Forelimb muscle (tissue), 1 donor: ENCODE results near the gene KCND3. TPM values are rescaled to one million over a fixed set of nuclear protein-coding genes. Genes with fewer than 3 reads are reported as not detected.
"Not testable (repeated sequence)": the region's sequence is repeated elsewhere in the genome, so short reads cannot be mapped to it uniquely, and the experiment has no call there.

Source experiments
- DNase-seq: peaks from one replicate; pipeline ENCODE4 v3.0.0-alpha.2; 2013; ENCODE audit warnings: low read depth
- polyA plus RNA-seq: library from polyadenylated mRNA; unstranded; fragments of 120-200 nt; gene quantifications from one replicate; pipeline ENCODE4 v1.2.1, GENCODE V29; 2013; ENCODE audit not compliant: insufficient read length

The KCND3 gene
- polyA plus RNA-seq, 1 donor = 1.5 TPM

DNA sequence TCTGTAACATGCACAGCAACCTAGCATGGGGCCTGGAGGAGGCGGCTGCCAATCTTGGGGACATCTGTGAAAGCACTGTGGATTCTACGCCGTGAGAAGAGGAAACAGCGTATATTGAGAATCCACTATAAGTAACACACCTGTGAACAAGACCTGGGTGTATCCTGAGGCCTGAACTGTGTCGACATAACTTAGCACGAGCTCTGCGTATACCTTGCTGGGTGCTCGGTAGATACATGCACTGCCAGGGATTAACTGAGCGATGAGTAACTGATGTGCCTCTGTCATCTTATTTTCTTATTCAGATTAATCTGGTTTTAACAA is 175.2 kb downstream of the KCND3 start:
- DNase-seq = no peak

DNA sequence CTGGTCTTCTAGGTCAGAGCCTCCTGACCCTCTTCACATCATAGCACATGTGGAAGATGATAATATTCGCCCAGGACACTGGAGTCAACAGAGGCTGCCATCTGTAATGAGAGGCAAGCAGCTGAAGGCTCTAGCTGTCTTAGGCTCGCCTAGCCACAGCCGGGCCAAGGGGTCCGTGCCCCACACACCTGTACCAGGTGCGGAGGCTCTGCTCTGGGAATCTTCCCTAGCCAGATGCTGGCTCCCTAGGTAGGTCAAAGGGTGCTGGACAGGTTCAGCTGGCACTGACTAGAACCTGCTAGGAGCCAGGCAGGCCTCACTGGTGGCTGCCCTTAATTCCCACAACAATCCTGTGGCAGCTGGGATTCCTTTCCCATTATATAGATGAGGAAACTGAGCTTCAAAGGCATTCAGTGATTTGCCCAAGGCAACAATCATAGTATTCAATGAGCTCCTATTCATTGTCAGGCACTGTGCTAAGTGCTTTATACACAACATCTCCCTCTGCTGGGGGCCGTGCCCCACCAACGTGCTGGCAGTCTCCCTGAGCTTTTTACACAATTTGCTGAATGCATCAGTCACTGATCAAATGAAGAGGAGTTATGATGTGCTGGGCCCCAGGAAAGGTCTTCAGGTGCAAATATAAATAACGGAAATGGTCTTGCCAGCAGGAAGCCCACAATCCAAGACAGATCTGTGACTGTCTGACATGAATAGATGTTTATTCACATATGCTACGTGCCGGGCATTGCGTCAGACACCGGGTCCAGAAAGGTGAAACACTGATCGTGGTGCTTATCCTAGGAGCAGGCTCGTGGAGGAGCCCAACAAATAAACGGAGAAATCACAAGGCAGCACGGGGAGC is 175.8 kb downstream of the KCND3 start:
- DNase-seq = no peak

DNA sequence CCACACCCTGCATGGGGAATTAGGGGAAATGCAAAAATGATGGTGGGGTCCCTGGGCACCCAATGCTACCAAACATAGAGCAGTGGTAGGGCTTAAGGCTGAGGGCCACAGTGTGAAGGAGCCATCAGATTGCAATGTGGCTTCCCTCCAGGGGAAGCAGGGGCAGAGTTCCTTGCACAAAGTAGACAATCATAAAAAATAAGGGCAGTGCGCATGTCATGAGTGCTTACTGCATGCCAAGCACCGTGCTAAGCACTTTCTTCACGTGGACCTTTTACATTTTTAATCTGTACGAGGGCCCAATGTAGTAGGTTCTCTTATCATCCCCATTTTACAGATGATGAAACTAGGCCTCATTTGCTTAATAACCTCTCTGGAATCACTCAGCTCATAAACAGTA is 177.2 kb downstream of the KCND3 start:
- no peak for DNase-seq

DNA sequence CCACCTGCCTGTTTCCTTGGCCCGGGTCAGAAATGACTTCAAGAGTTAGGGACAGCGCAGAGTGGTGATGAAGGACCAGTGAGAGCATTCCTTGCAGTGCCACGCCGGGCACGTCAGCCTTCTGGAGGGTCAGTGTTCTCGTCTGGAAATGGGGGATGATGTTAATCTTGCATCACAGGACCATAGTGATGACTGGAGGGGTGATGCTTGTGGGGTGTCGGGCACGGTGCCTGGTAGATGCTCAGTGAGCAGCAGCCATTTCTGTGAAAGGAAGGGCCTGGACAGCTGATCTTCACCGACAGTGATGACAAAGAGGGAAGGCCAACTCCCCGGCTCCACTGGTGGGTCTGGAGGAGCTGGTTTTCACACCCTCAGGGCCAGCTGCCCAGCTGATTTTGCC is 177.6 kb downstream of the KCND3 start:
- DNase-seq = no peak

DNA sequence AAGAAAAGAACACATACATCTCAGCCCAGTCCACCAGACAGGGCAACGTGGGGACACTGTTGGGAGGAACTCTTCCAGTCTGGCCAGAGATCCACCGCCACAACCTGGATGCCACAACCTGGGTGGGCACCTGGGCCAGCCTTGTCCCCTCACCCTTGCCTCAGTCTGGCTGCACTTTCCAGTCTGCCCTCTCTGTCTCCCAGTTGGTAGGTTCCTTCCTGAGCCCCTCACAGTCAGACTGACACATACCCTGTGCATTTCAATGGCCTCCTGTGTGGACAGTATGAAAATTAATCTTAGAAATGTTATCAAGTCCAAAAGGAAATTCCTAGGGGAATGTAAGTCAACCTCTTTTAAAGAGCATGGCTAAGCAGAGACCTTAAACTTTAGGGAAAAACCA is 184.2 kb downstream of the KCND3 start:
- DNase-seq = no peak

DNA sequence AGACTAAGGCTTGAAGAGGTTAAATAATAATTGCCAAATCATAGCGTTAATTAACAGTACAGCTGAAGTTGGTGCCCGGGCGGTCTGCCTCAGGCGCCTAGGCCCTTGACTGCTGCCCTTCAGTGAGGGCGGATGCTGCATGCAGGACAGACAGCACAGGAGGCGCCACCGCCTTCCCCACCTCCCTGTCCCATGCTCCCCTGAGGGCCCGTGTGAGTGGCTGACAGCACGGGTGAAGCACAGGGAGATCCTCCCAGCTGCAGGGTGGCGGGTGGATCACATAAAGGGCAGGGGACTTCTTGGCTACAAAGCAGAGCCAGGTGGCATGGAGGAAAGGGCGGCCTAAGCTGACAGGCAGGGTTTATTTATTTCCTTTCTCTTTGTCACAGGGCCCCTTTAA is 184.7 kb downstream of the KCND3 start:
- DNase-seq = no peak

DNA sequence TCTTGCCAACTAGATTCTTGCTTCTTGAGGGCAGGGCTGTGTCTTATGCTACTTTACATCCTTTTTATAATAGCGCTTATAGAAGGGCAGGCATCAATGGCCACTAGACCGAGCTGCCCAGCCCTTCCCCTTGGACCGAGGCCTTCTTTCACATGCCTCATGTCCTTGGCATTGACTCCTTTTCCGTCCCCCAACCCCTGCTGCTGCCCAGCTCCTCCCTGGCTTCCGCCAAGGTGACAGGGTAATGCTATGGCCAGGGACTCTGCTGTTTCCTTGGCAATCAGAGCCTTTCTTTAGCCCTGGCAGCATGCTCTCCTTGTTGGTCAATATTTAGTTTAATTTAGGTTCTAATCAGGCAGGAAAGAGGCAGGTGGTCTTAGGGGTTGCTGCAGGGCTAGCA is 185.5 kb downstream of the KCND3 start:
- no peak for DNase-seq

DNA sequence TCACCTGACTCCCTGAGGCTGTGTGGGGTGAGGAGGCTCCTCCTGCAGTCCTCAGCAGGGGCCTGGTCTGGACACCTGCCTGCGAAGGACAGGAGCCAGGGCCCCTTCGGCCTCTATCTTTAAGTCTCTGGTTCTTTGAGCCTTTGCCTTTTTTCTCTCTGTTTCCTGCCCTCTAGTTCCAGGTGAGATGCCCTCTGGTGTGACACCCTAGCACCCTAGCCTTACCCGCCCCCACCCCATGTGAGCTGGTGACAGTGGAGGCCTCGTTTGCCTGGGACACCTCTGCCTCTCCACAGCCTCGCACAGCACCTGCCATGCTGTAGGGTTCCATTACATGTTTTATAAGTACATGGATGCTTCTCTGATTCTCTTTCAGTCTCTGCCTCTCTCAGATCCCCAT is 186.5 kb downstream of the KCND3 start:
- DNase-seq = no peak

DNA sequence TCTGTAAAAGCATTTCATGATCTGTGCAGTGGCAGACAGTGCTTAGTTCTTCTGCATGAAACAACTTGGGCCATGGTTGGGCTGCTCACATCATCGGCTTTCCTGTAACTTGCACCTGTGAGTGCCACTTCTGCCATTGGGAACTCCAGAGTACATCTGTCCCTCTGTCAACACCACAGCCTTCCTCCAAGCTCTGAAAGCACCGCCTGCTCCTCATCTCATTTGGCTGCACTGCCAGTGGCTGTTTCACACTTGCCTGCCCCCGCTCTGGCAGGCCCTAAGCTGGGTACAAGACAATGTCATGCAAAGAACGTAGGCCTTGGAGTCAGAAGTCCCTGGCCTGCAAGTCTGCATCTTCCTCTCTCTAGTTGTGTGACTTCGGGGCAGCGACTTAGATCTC is 187.4 kb downstream of the KCND3 start:
- no peak for DNase-seq

DNA sequence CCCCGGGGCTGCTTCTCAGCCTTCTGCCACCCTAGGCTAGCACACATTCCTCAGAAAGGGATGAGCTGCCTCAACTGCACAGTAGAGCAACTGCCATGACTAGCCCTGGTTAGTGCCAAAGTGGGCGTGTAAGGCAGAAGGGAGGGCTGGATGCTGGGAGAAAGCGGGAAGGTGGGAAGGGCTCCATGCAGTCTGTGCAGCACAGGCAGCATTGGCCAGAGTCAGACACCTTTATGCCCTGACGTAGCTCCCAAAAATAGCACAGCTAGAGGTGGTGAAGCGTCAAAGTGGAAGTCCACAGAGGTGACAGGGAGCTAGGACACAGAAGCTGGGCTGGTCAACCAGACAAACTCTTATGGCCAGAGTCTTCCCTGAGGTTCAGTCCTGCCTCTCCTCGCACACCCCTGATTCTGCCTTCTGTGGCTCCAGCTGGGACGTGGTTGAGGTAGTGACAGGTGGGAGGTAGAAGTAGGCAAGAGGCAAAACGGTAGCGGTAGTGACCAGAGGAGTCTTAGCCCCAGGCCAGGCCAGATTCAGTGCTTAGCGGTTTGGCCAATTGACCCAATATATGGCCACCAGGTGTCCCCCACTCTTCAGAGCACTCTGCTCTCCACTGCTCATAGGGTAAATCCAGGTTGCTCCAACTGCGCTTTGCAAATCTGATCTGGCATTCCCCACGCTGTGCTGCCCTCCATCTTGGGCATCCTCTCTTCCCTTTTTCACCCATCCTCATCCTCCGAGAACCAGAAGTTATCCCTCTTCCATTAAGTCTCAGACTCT is 188.2 kb downstream of the KCND3 start:
- no peak for DNase-seq

DNA sequence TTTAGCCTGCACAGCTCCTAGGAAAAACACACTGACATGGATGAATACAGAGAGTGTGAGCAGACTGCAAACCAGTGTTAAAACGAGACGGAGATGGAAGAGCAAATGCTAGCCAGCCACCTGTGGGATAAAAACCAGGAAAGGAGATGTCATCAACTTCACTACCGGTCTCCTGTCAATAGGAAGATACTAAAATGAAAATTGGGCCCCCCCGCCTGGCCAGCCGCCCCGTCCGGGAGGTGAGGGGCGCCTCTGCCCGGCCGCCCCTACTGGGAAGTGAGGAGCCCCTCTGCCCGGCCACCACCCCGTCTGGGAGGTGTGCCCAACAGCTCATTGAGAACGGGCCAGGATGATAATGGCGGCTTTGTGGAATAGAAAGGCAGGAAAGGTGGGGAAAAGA is 189.7 kb downstream of the KCND3 start:
- DNase-seq = not testable (repeated sequence)

DNA sequence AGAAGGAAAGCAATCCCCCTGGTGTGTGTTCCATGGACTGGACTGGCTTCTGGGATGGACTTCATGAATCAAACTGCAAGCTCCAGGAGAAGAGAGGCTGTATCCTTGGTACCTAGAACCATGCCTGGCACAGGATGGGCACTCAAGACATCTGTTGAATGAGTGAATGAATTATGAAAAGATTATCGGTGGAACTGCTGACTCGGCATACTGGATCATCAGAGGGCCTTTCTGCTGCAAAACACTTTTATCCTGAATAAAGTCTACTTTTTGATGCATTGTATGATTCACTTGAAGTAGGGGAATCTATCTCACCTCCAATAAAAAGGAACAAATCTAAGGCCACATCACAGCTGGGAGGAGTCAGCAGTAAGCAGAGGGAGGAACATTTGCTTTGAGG is 190.9 kb downstream of the KCND3 start:
- no peak for DNase-seq

DNA sequence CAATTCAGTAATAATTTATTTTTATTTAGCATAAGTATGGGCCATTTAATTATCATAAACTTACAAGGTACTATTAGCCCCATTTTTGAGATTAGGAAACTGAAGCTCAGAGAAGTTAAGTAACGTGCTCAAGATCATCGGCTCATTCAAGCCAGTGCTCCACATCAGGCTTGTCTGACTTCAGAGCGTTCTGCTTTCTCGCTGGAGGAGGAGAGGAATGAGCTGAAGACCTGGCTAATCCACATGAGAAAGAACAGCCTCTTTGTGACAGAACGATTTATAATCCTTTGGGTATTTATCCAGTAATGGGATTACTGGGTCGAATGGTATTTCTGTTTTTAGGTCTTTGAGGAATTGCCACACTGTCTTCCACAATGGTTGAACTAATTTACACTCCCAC is 194.1 kb downstream of the KCND3 start:
- no peak for DNase-seq

DNA sequence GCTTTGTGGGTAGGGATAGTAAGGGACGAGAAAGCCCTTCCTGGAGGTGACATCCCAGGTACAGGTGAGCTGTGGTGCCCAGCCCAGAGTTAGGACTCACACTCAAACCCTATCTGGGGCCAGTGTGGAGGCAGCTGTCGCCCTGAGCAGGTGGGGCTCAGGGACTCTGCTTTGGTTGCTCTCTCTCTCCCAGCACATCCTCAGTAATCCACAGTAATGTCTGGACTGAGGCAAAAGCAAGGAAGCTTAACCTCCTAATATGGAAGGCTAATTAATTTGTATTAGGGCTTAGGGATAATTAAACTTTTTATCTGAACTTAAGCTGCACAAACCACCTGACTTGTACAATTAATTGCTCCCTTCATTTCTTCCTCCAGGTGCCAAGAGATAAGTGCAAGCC is 195.5 kb downstream of the KCND3 start:
- DNase-seq = no peak

DNA sequence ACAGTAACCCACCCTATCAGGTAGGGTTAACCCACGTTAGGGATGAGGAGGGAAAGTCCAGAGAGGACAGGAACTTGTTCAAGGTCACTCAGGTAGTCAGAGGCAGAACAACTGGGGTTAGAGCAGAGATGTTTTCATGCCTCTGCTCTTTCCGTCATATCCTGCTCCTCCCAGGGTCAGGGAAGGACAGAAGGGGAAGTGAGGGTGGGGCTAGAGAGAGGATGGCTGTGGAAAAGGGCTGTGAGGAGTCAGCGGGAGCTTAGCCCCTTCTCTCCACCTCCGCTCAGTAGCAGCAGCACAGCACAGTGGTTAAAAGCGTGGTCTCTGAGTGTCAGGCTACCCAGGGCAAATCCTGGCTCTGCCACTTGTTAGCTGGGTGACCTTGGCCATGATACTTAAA is 197.2 kb downstream of the KCND3 start:
- DNase-seq = no peak

DNA sequence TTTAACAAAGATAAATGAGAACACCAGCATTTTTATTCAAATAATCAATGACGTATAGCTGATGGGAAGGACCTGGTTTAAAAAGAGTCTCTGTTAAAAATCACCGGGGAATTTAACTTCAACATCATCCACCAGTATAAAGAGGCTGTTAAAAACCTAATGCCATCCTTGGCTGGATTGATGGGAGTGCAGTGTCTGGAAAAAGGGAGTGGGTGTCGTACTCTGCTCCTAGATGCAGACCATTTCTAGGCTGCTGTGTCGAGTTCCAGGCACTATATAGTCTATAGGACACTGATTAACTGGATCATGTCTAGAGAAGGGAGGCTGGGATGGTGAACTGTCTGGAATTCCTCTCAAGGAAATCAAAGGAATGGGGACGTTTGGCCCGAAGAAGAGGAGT is 197.7 kb downstream of the KCND3 start:
- DNase-seq = no peak

DNA sequence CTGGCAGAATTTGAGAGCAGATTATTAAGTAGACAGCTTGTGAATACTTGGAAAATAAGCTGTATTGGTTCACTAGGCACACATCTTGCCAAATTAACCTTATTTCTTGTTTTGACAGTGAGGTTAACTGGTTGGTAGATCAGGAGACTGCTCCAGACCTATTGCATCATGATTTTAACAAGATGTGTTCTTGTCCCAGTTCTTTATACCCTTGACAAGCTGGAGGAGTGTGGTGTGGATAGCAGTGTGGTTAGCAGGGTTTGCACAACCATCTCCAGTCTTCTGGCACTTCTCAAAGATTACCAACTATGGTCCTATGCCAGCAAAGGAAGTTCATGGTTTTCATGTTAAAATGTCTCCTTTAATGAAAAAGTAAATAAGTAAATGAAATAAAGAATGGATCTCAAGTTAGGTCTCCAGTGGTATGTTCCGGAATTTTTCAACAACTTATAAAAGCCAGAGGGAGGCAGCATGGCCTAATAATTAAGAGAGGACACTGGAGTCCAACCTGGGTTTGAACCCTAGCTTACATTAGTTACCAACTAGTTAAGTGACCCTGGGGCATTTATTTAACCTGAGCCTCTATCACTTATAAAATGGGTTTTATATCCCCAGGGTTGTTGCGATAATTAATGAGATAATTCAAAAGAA is 199.7 kb downstream of the KCND3 start:
- no peak for DNase-seq

DNA sequence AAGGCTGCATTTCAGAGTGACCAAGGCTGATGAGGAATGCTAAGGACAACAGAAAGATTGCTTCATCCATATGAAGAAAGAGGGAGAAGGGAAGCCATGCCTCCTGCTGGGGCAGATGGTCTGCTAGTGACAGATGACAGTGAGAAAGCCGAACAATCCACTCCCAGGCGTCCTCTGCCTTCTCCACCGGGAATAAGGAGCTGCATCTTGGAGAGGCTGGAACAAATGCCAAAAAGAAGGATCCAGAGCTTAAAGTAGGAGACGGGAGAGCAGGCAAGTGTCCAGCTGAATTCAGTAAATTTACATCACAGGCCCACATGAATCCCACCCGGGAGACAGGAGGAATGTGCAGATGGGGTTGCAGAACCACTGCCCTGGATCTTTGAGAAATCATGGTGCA is 200.3 kb downstream of the KCND3 start:
- peak; percentile 1 for DNase-seq

DNA sequence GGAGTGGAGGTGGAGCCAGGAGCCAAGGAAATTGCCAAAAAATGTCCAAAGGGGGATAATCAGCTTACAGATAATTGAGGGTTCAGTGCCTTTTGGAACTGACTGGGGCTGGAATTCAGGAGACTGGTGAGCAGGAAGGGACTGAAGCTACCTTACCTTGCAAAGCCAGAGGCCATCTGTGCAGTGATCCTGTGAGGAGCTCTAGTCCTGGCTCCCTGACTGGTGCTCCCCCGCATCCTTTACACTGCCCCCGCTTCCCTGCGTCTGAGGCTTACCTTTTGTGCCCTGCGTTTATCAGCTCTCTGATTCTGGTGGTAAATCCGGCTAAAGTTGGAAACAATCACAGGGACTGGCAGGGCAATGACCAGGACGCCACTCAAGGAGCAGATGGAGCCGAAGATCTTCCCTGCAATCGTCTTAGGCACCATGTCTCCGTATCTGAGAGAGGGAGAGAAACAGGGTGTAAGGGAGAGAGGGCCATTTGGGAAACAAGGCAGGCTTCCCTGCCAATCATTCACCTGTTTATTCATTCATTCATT is 202.7 kb downstream of the KCND3 start:
- DNase-seq = no peak

DNA sequence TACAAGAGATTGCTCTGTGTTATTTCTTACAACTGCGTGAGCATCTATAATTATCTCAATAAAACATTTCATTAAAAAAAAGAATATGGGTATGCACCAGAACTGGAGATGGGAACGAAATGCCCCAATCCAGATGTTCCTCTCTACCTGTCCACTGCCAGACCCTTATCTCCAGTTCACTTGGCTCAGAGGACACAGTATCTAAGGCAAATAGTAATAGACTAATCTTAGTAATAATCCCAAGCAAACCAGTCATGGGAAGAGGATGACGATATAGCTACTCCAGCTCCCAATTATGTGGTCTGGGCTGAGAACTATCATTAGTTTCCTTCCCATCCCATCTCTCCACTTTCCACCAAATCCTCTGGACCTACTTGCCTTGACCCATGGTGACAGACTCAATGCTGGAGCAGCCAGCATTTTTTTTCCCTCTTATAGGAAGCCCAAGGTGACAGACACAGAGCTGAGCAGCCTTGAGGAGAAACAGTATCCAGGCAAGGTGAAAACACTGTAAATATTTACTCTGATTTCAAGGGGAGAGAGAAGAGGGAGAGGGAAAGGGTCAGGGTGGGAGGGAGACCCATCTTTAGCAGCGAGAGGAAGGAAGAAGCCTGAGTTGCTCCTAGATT is 205.1 kb downstream of the KCND3 start:
- no peak for DNase-seq

DNA sequence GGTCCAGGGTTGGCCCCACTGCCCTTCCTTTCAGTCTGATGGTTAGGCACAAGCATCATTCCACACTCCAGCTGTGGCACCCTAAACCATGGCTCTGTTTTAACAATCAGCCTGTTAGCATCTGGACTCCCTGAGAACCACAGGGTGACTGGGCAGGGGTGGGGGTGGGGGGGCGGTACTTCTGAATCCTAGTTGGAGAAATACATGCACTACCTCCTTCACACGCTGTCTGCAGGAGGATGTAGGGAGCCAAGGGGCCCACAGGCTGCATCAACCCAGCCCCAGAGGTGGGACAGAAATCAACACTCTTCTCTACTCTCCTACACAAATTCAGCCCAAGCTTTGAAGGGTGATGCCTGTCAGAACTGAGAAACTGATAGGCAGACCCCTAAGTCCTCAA is 209.9 kb downstream of the KCND3 start:
- no peak for DNase-seq

DNA sequence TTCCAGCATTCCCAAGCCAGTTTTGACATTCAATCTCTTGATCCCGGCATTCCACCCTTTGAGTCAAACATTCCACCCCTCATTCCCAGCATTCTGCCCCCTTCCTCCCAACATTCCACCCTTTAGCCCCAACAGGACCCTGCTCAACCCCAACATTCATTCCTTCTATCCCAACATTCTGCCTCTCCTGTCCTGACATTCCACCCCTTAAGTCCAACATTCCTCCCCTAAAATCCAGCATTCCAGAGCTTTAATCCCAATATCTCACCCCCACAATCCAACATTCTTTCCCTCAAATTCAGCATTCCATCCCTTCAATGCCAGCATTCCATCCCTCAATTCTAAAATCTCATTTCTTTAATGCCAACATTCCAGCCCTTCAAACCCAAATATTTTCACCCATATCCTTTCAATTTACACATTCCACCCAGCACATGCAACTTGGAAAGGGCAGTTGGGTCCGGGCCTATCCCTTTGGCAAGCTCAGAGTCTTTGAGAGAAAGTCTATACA is 210.9 kb downstream of the KCND3 start:
- no peak for DNase-seq
